ENCODE data around the gene C16orf90.

DNA sequence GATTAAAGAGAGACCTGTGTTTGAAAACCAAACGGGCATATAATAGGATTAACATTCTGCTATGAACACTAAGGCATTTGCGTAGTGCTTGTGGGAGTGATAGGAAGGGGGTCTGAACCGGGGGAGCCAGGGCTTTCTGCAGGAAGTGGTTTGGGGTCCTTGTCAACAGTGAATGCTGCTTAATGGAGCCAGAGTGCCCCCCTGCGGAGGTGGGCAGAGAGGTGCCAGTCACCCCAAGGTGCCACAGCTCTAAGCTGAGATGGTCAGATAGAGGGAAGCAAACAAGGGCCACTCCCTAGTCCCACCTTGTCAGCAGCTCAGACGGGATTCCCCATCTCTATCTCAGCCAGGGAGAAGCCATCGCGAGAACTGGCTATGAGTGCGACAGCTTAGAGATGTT lies 34.1 kb downstream of the C16orf90 start:
- TF ChIP-seq POLR2A (IDR thresholded peaks at IDR 0.05), result no peak
- TF ChIP-seq CTCF (IDR thresholded peaks at IDR 0.05), result no peak
